ENCODE results near the gene KIFC1. TPM values are rescaled to one million over a fixed set of nuclear protein-coding genes. Genes with fewer than 3 reads are reported as not detected.
A peak's percentile ranks its signal among the peaks of the same experiment; 100 is the strongest.

Gene KIFC1
- total and polyA plus RNA-seq, 9 of the 15 experiments (the other 6 are each of a cell fraction or from before 2014, with no cell fraction given) = 1.3 to 95.2 (median 76.9) TPM

- no peak for TF ChIP-seq SMARCC2 (IDR thresholded peaks at IDR 0.05; ENCODE audit: low read depth)
- no peak for TF ChIP-seq U2AF2 (optimal IDR thresholded peaks at IDR 0.05; ENCODE audit: low read depth, low read length)
- no peak for TF ChIP-seq ZNF76 (CRISPR knock-in tag; IDR thresholded peaks at IDR 0.05; ENCODE audit: borderline replicate concordance)
- TF ChIP-seq DDX20 (tag; IDR thresholded peaks at IDR 0.05; ENCODE audit: low read depth) = no peak
- peak; percentile 98 for TF ChIP-seq E2F4 (CRISPR knock-in tag; IDR thresholded peaks at IDR 0.05; ENCODE audit: low read depth)
- TF ChIP-seq CHD1 (IDR thresholded peaks at IDR 0.05; ENCODE audit: low read length) = no peak
- TF ChIP-seq MTF1 (CRISPR knock-in tag; IDR thresholded peaks at IDR 0.05; ENCODE audit: borderline replicate concordance) = no peak
- TF ChIP-seq ZNF609 (CRISPR knock-in tag; IDR thresholded peaks at IDR 0.05; ENCODE audit: borderline replicate concordance) = no peak; the same call in 1 of the 2 replicates
- TF ChIP-seq ZMIZ1 (IDR thresholded peaks at IDR 0.05; ENCODE audit: low read depth in 2 of 2, low read length in 2 of 2) = peak in 1 of 2 experiments; percentile 59; a peak in 1 of 4 replicates
- no peak for TF ChIP-seq KDM1A (IDR thresholded peaks at IDR 0.05)
- TF ChIP-seq PKNOX1 (IDR thresholded peaks at IDR 0.05) = peak; percentile 90
- no peak for TF ChIP-seq ZNF717 (CRISPR knock-in tag; IDR thresholded peaks at IDR 0.05)
- no peak for TF ChIP-seq ZNF23 (CRISPR knock-in tag; IDR thresholded peaks at IDR 0.05)
- no peak for TF ChIP-seq KAT8 (IDR thresholded peaks at IDR 0.05; ENCODE audit: low read depth)
- 0 out of 2 replicates have a peak, but pooled peaks have one; percentile 36 for TF ChIP-seq PHF21A (IDR thresholded peaks at IDR 0.05; ENCODE audit: borderline replicate concordance, low read depth)
- no peak for TF ChIP-seq POLR2AphosphoS2 (IDR thresholded peaks at IDR 0.05; ENCODE audit: low read length)
- TF ChIP-seq ADNP (tag; IDR thresholded peaks at IDR 0.05) = no peak
These were observed at the start of gene KIFC1 (continued) for GRCh38 chr6:33391278-33391921.
